Measurements from ENCODE around the gene GLB1L2.

Gene GLB1L2

DNA sequence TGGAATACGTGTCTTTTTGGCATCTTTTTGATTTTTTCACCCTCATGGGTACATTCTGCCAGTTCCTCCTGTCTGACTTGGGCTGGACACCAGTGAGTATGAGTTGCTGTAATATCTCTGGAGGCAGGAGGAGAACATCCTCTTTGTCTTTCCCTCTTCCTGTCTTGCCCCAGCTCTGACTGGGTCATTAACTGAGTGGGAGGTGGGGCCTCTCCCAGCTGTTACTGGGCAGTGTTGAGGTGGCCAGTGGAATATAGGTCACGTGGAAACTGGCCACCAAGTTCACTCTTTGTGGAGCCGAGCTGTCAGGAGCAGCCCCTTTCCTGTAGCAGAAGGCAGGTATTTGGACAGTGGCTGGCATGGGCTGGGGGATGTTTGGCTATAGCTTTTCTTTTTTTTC, 2.2 kb downstream of the GLB1L2 start:
- H3K4me3 ChIP-seq (ENCODE audit: low read depth, low read length), result no peak overlapping the region
- CTCF ChIA-PET, result no interaction called here
- DNase-seq (ENCODE audit: low read depth, low spot score), result no peak
- POLR2A ChIA-PET, result no interaction called here
- TF ChIP-seq, protein P1, sequence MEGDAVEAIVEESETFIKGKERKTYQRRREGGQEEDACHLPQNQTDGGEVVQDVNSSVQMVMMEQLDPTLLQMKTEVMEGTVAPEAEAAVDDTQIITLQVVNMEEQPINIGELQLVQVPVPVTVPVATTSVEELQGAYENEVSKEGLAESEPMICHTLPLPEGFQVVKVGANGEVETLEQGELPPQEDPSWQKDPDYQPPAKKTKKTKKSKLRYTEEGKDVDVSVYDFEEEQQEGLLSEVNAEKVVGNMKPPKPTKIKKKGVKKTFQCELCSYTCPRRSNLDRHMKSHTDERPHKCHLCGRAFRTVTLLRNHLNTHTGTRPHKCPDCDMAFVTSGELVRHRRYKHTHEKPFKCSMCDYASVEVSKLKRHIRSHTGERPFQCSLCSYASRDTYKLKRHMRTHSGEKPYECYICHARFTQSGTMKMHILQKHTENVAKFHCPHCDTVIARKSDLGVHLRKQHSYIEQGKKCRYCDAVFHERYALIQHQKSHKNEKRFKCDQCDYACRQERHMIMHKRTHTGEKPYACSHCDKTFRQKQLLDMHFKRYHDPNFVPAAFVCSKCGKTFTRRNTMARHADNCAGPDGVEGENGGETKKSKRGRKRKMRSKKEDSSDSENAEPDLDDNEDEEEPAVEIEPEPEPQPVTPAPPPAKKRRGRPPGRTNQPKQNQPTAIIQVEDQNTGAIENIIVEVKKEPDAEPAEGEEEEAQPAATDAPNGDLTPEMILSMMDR (IDR thresholded peaks at IDR 0.05; ENCODE audit: insufficient read depth, low read length, missing control alignments), result no peak

DNA sequence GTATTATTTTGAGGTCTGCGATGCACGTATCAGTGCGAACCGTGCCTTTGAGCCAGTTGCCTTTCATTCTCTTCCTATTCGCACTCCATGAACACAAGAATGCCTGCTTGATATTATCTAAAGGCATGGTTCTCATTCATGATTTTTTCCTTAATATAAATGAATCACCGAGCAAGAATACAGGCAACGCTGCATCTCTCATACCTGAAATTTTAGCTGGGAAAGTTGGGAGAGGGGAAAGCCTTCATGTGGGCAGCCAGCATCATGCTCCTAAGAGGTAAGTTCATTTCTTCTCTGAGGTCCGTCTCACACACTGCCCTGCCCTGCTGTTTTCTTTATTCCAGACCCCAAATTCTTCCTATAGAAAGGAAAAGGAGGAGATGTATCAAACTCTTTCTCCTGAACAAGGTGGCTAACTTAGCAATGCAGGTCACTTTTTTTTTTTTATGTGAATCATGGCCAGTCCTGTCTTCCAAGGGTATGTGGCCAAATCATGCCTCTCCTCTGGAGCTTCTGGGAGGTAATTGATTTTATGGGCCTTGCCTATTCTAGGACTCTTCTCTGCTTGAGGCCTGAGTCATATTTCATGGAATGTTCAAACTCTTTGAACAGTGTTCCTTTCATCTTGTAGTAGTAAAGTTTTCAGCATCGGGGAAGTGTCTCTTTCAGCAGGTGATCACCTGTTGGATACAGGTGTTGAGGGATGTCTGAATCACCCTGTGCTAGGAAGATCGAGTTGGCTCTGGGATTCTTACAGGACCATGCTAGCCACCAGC, 3.2 kb downstream of the GLB1L2 start:
- TF ChIP-seq, protein P1 (IDR thresholded peaks at IDR 0.05; ENCODE audit: insufficient read depth, low read length, missing control alignments), result no peak
- no peak for DNase-seq (ENCODE audit: low read depth, low spot score)
- ChIA-PET POLR2A (no interaction called here), CTCF (no interaction called here)
- no peak overlapping the region for H3K4me3 ChIP-seq (ENCODE audit: low read depth, low read length)

DNA sequence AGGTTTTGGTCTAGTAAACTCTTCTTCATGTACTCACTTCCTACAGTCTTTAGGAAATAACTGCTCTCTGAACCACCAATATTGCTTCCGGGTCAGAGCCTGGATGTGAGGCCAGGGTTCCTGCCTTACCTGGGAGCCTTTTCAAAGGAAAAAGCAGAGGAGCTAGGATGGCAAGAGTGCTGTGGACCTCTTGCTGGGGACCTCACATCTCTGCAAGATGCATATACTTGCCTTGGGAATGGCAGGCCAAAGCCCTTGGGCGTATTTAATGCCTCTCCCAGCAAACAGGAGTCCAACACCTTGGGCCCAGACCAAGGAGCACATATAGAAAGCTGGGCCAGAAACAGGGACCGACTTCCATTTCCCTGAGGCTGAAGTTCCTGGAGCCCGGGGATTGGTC, 5.3 kb downstream of the GLB1L2 start:
- ChIA-PET POLR2A (no interaction called here), CTCF (no interaction called here)
- TF ChIP-seq, protein P1 (IDR thresholded peaks at IDR 0.05; ENCODE audit: insufficient read depth, low read length, missing control alignments), result no peak
- H3K4me3 ChIP-seq (ENCODE audit: low read depth, low read length), result no peak overlapping the region
- DNase-seq (ENCODE audit: low read depth, low spot score), result no peak

DNA sequence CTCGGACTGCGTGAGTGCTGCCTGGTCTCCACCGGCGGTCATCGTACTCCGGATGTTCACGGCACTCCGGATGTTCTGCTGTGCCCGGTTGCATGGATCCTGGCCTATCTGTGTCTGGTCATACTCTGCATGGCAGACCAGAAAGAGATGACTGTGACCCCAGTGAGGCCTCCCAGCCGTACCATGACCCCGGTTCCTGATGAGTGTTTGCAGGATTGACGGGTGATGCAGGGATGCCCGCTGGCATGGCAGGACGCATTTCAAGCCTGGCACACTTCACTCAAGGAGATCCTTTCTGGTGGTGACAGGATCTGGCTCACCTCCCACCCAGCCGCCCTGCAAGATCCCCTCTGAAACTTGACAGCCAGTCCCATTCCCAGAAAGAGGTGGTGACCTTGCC, 6.3 kb downstream of the GLB1L2 start:
- CTCF ChIA-PET, result no interaction called here
- no peak overlapping the region for H3K4me3 ChIP-seq (ENCODE audit: low read depth, low read length)
- DNase-seq (ENCODE audit: low read depth, low spot score), result no peak
- TF ChIP-seq, protein P1 (IDR thresholded peaks at IDR 0.05; ENCODE audit: insufficient read depth, low read length, missing control alignments), result no peak
- POLR2A ChIA-PET, result no interaction called here

DNA sequence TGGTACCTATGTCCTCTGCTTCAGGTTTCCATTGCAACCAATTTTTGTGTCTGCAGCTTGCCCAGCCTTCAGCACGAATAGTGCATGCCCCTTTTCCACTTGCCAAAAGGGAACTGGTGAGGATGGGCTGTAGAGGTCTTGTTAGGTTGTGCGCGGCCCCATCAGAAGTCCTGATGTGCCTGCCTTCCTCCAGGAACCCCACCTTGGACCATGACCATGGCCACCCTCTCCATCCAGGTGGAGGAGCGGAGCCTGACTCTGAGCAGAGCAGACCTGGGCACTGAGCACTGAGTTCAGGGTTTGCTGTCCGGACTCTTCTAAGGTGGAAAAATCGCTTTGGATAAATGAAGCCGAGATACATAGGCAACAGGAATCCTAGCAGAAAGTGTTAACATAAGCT, 6.9 kb downstream of the GLB1L2 start:
- POLR2A ChIA-PET, result no interaction called here
- H3K4me3 ChIP-seq (ENCODE audit: low read depth, low read length), result no peak overlapping the region
- TF ChIP-seq, protein P1 (IDR thresholded peaks at IDR 0.05; ENCODE audit: insufficient read depth, low read length, missing control alignments), result no peak
- CTCF ChIA-PET, result no interaction called here
- no peak for DNase-seq (ENCODE audit: low read depth, low spot score)

DNA sequence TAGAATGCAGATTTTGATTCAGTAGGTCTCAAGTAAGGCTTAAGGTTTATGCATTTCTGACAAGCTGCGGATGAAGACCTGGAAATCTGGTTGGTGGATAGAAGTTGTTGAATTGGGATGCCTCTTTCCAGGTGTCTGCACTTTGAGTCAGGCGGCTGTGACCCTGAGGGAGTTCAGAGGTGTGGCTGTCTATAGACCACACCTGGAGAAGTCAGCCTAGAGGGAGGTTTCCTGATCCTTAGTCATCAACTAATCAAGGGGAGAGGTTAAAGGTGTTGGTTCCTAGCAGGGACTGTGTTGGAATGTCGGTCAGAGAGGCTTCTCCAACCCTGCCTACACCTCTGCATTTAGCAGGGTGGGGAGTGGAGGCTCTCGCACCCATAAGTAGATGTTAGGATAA, 8.0 kb downstream of the GLB1L2 start:
- no peak for DNase-seq (ENCODE audit: low read depth, low spot score)
- no peak overlapping the region for H3K4me3 ChIP-seq (ENCODE audit: low read depth, low read length)
- ChIA-PET POLR2A (no interaction called here), CTCF (no interaction called here)
- TF ChIP-seq, protein P1 (IDR thresholded peaks at IDR 0.05; ENCODE audit: insufficient read depth, low read length, missing control alignments), result no peak
